Measurements from ENCODE around the gene NPIPA1.
"Not testable (repeated sequence)": the region's sequence is repeated elsewhere in the genome, so short reads cannot be mapped to it uniquely, and the experiment has no call there.

The NPIPA1 gene

GRCh38 chr16:14937143-14937542, at the start of gene NPIPA1:
NPIPA1 (plus strand) TSS chr16:14937443; CDS start chr16:14937443, 0 bp downstream.
- POLR2A ChIA-PET; H3K4me3 ChIP-seq (ENCODE audit: low read depth, low read length); CTCF ChIA-PET; DNase-seq (ENCODE audit: low read depth, low spot score): not testable (repeated sequence)

GRCh38 chr16:14892111-14892510, 45.1 kb upstream of the NPIPA1 start:
- H3K4me3 ChIP-seq (ENCODE audit: low read depth, low read length); DNase-seq (ENCODE audit: low read depth, low spot score); POLR2A ChIA-PET; CTCF ChIA-PET: not testable (repeated sequence)

GRCh38 chr16:14895382-14895781, 41.9 kb upstream of the NPIPA1 start:
- H3K4me3 ChIP-seq (ENCODE audit: low read depth, low read length); DNase-seq (ENCODE audit: low read depth, low spot score); POLR2A ChIA-PET; CTCF ChIA-PET: not testable (repeated sequence)

- H3K4me3 ChIP-seq (ENCODE audit: low read depth, low read length); CTCF ChIA-PET; POLR2A ChIA-PET; DNase-seq (ENCODE audit: low read depth, low spot score): not testable (repeated sequence)
These were observed 41.2 kb upstream of the NPIPA1 start for GRCh38 chr16:14896023-14896422.

GRCh38 chr16:14897006-14897664, 40.1 kb upstream of the NPIPA1 start:
- CTCF ChIA-PET; H3K4me3 ChIP-seq (ENCODE audit: low read depth, low read length); POLR2A ChIA-PET; DNase-seq (ENCODE audit: low read depth, low spot score): not testable (repeated sequence)

- POLR2A ChIA-PET; CTCF ChIA-PET; DNase-seq (ENCODE audit: low read depth, low spot score); H3K4me3 ChIP-seq (ENCODE audit: low read depth, low read length): not testable (repeated sequence)
These were observed 39.1 kb upstream of the NPIPA1 start for GRCh38 chr16:14898162-14898561.

GRCh38 chr16:14903191-14903957, 33.9 kb upstream of the NPIPA1 start:
- CTCF ChIA-PET; DNase-seq (ENCODE audit: low read depth, low spot score); POLR2A ChIA-PET; H3K4me3 ChIP-seq (ENCODE audit: low read depth, low read length): not testable (repeated sequence)

- H3K4me3 ChIP-seq (ENCODE audit: low read depth, low read length); POLR2A ChIA-PET; CTCF ChIA-PET; DNase-seq (ENCODE audit: low read depth, low spot score): not testable (repeated sequence)
These were observed 27.5 kb upstream of the NPIPA1 start for GRCh38 chr16:14909744-14910143.

- CTCF ChIA-PET; H3K4me3 ChIP-seq (ENCODE audit: low read depth, low read length); POLR2A ChIA-PET; DNase-seq (ENCODE audit: low read depth, low spot score): not testable (repeated sequence)
These were observed 26.2 kb upstream of the NPIPA1 start for GRCh38 chr16:14910833-14911629.

- peak overlapping the region; percentile 48 for H3K4me3 ChIP-seq (ENCODE audit: low read depth, low read length)
- CTCF ChIA-PET; POLR2A ChIA-PET; DNase-seq (ENCODE audit: low read depth, low spot score): not testable (repeated sequence)
These were observed 25.3 kb upstream of the NPIPA1 start for GRCh38 chr16:14911954-14912353.

- POLR2A ChIA-PET; CTCF ChIA-PET; H3K4me3 ChIP-seq (ENCODE audit: low read depth, low read length): not testable (repeated sequence)
These were observed 24.7 kb upstream of the NPIPA1 start for GRCh38 chr16:14912588-14912987.

GRCh38 chr16:14918504-14918903, 18.7 kb upstream of the NPIPA1 start:
- CTCF ChIA-PET; H3K4me3 ChIP-seq (ENCODE audit: low read depth, low read length); POLR2A ChIA-PET; DNase-seq (ENCODE audit: low read depth, low spot score): not testable (repeated sequence)

More at GRCh38 chr16:14912588-14912987, 24.7 kb upstream of the NPIPA1 start:
- not testable (repeated sequence) for DNase-seq (ENCODE audit: low read depth, low spot score)

GRCh38 chr16:14919837-14920600, 17.2 kb upstream of the NPIPA1 start:
- CTCF ChIA-PET, result not testable (repeated sequence)

GRCh38 chr16:14922285-14922684, 15.0 kb upstream of the NPIPA1 start:
- H3K4me3 ChIP-seq (ENCODE audit: low read depth, low read length); POLR2A ChIA-PET; DNase-seq (ENCODE audit: low read depth, low spot score); CTCF ChIA-PET: not testable (repeated sequence)

More at GRCh38 chr16:14919837-14920600, 17.2 kb upstream of the NPIPA1 start:
- POLR2A ChIA-PET; DNase-seq (ENCODE audit: low read depth, low spot score); H3K4me3 ChIP-seq (ENCODE audit: low read depth, low read length): not testable (repeated sequence)

GRCh38 chr16:14922968-14923367, 14.3 kb upstream of the NPIPA1 start:
- H3K4me3 ChIP-seq (ENCODE audit: low read depth, low read length); DNase-seq (ENCODE audit: low read depth, low spot score); POLR2A ChIA-PET; CTCF ChIA-PET: not testable (repeated sequence)

GRCh38 chr16:14923394-14924088, 13.7 kb upstream of the NPIPA1 start:
- H3K4me3 ChIP-seq (ENCODE audit: low read depth, low read length); CTCF ChIA-PET; POLR2A ChIA-PET; DNase-seq (ENCODE audit: low read depth, low spot score): not testable (repeated sequence)
